ENCODE results near the gene TNN.

DNA sequence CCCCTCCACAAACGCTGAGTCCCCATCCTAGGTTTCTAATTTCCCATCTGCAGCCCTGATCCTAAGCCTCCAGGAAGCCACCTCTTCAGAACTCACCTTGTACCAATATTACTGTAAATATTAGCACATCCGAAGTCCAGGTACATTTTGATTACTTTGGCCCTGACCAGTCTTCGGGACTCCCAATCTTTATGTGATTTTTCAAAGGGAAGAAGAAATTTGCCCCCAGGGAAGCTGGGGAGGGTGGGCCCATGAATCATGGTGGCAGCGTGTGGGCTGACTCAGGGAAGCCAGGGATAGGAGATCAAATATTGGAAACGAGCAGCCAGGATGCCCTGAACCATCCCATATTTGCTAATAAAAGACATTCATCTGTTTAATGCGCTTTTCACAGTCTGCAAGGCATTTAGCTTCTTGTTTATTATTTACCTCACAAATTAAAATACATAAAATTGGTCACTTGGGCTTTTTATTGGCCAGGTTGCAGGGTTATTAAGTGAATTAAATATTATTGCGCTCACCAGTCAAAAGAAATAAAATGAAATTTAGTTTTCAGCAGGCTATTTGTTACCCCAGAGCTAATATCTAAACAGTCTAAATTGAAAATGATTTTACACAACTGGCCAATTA, 78.4 kb downstream of the TNN start:
- TF ChIP-seq, protein P1, sequence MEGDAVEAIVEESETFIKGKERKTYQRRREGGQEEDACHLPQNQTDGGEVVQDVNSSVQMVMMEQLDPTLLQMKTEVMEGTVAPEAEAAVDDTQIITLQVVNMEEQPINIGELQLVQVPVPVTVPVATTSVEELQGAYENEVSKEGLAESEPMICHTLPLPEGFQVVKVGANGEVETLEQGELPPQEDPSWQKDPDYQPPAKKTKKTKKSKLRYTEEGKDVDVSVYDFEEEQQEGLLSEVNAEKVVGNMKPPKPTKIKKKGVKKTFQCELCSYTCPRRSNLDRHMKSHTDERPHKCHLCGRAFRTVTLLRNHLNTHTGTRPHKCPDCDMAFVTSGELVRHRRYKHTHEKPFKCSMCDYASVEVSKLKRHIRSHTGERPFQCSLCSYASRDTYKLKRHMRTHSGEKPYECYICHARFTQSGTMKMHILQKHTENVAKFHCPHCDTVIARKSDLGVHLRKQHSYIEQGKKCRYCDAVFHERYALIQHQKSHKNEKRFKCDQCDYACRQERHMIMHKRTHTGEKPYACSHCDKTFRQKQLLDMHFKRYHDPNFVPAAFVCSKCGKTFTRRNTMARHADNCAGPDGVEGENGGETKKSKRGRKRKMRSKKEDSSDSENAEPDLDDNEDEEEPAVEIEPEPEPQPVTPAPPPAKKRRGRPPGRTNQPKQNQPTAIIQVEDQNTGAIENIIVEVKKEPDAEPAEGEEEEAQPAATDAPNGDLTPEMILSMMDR (IDR thresholded peaks at IDR 0.05), result no peak
- TF ChIP-seq POLR2A (IDR thresholded peaks at IDR 0.05), result no peak
